ENCODE results near the gene SLC66A2.

SLC66A2 gene

GRCh38 chr18:79905993-79906392, 45.5 kb downstream of the SLC66A2 start:
- Mint-ChIP-seq H3K27me3 (no peaks in the 10 kb centered on the region), H3K9me3 (no peaks in the 10 kb centered on the region), H3K36me3 (peaks cover 42 to 64% of the 10 kb centered on the region in 2 donors), H3K4me3 (no peak overlapping the region), H3K4me1 (peaks cover 7 to 12% of the 10 kb centered on the region in 2 donors), H3K27ac (no peak overlapping the region)
- no peak for DNase-seq
- ATAC-seq (replicated peaks) = no peak

DNA sequence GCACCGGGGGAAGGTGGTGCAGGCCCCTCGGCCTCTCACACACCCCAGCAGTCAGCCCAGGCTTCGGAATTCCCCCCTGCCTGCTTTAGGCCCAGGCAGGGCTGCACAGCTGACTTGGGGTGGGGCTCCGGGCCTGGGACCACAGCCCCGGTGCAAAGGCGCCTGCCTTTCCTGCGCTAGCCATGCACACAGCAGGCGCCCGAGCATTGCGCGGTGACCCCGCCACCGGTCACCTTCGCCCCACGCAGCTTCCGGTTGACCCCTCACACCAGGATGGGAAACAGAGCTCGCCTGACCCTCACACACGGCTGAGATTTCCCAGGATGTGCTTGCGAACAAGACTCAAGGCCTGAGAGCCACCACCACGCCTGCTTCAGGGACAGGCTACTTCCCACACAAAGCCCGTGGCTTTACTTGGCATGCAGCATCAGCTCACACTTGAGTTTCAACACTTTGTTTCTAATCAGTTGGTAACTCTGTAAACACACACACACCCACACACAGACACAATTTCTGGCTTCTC, 46.0 kb downstream of the SLC66A2 start:
- no peak overlapping the region for H3K27ac Mint-ChIP-seq
- ATAC-seq (replicated peaks) = no peak

GRCh38 chr18:79904357-79905147, 46.9 kb downstream of the SLC66A2 start:
- no peaks in the 10 kb centered on the region for H3K9me3 Mint-ChIP-seq
- no peaks in the 10 kb centered on the region for H3K27me3 Mint-ChIP-seq
- ATAC-seq (replicated peaks) (no peak), DNase-seq (no peak)
- no peak overlapping the region for H3K4me3 Mint-ChIP-seq
- H3K36me3 Mint-ChIP-seq = peaks cover 44 to 63% of the 10 kb centered on the region in 2 donors
- peaks cover 3 to 12% of the 10 kb centered on the region in 2 donors for H3K4me1 Mint-ChIP-seq
- H3K27ac Mint-ChIP-seq = no peak overlapping the region

More for the DNA sequence above, 46.0 kb downstream of the SLC66A2 start:
- no peaks in the 10 kb centered on the region for H3K9me3 Mint-ChIP-seq
- peaks cover 3 to 12% of the 10 kb centered on the region in 2 donors for H3K4me1 Mint-ChIP-seq
- H3K4me3 Mint-ChIP-seq = no peak overlapping the region
- DNase-seq = no peak
- H3K36me3 Mint-ChIP-seq = peaks cover 38 to 59% of the 10 kb centered on the region in 2 donors
- no peaks in the 10 kb centered on the region for H3K27me3 Mint-ChIP-seq

DNA sequence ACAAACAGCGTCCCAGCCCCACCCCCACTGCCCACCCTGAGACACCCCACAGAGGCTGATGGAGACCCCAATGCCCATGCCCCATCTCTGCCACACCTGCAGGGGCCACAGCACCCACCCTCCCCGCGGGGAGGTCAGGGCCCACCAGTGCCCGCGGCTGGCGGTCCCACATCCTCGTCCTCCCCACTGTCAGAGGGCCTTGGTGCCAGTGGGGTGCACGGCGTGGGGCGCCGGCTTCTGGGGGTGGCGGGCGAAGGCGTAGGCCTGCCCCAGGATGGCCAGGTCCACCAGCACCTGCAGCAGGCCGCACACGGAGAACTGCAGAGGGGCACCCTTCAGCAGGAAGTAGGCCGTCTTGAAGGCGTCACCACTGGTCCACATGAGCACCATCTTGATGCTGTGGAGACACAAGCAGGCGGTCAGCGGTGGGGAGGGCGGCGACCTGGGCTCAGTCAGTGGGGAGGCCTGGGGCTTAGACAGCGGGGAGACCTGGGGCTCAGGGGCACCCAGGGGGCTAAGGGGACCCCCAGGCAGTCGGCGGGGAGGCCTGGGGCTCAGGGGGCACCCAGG, 47.6 kb downstream of the SLC66A2 start:
- Mint-ChIP-seq H3K9me3 (no peaks in the 10 kb centered on the region), H3K4me3 (no peak overlapping the region), H3K36me3 (peaks cover 41 to 60% of the 10 kb centered on the region in 2 donors), H3K4me1 (peaks cover 3 to 12% of the 10 kb centered on the region in 2 donors), H3K27me3 (no peaks in the 10 kb centered on the region), H3K27ac (no peak overlapping the region)
- no peak for ATAC-seq (replicated peaks)
- no peak for DNase-seq

DNA sequence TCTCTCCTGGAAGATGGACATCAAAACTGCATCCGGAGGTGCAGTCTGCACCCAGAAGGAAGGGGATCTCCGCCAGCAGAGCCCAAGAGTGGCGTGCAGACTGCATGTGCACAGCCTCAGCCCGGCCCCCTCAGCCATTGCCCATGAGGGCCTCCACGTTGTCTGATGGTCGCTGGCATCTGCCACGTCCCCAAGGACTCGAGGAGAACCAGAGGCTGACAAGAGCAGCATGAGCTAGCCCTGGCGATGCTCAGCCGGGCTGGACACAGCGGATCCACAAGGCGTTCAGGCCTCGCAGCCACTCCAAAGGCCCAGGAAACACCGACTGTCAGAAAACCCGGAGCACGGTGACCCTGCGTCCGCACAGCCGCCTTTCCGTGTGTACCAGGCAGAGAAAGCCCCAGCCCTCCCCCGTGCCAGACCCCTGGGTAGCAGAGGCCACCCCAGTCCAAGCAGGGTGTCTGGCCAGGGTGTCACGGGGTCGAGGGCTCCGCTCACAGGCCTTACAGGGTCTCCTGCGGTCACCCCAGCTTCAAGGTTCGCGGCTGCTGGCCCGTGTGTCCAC, 48.3 kb downstream of the SLC66A2 start:
- Mint-ChIP-seq H3K4me1 (peaks cover 3 to 12% of the 10 kb centered on the region in 2 donors), H3K4me3 (no peak overlapping the region), H3K9me3 (no peaks in the 10 kb centered on the region), H3K36me3 (peaks cover 35 to 53% of the 10 kb centered on the region in 2 donors), H3K27ac (no peak overlapping the region), H3K27me3 (no peaks in the 10 kb centered on the region)
- no peak for ATAC-seq (replicated peaks)
- DNase-seq = no peak

GRCh38 chr18:79902640-79903039, 48.8 kb downstream of the SLC66A2 start:
- no peak for ATAC-seq (replicated peaks)
- Mint-ChIP-seq H3K4me1 (peaks cover 3 to 17% of the 10 kb centered on the region in 2 donors), H3K27me3 (no peaks in the 10 kb centered on the region), H3K27ac (no peak overlapping the region), H3K36me3 (peaks cover 39 to 53% of the 10 kb centered on the region in 2 donors), H3K4me3 (no peak overlapping the region), H3K9me3 (peaks cover 3 to 5% of the 10 kb centered on the region in 2 donors)
- DNase-seq = no peak

GRCh38 chr18:79902075-79902474, 49.4 kb downstream of the SLC66A2 start:
- no peaks in the 10 kb centered on the region for H3K27me3 Mint-ChIP-seq
- DNase-seq (no peak), ATAC-seq (replicated peaks) (no peak)
- no peak overlapping the region for H3K4me3 Mint-ChIP-seq
- peaks cover 42 to 59% of the 10 kb centered on the region in 2 donors for H3K36me3 Mint-ChIP-seq
- H3K9me3 Mint-ChIP-seq = peaks cover 9% of the 10 kb centered on the region in 2 donors
- H3K4me1 Mint-ChIP-seq = peaks cover 3 to 19% of the 10 kb centered on the region in 2 donors
- H3K27ac Mint-ChIP-seq = no peak overlapping the region

DNA sequence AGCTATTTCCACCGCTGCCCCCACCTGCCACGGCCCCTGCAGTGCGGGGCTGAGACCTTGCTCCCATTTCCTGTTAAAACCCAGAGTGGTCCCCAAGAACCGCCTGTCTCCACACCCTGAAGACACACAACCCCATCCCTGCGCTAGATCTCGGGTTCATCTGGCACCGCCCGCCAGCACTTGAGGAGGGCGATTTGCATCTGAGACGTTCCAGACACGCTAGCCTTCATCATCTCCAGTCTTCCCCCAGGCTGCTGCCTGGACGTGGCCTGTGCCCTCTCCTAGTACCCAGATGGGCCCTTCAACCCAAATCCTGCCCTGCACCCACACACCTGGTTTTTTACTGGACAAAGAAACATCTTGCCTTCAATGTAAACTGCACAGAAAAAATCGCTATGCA, 49.8 kb downstream of the SLC66A2 start:
- peak overlapping the region; percentile 63 for H3K27ac Mint-ChIP-seq
- H3K4me1 Mint-ChIP-seq = peaks cover 3 to 19% of the 10 kb centered on the region in 2 donors

GRCh38 chr18:79900610-79901570, 50.6 kb downstream of the SLC66A2 start:
- H3K9me3 Mint-ChIP-seq = peaks cover 12 to 14% of the 10 kb centered on the region in 2 donors
- DNase-seq (no peak), ATAC-seq (replicated peaks) (no peak)
- H3K27ac Mint-ChIP-seq = no peak overlapping the region
- H3K36me3 Mint-ChIP-seq = peaks cover 43 to 56% of the 10 kb centered on the region in 2 donors
- H3K27me3 Mint-ChIP-seq = no peaks in the 10 kb centered on the region
- H3K4me3 Mint-ChIP-seq = peak overlapping the region in 1 of 2 donors; percentile 17
- peaks cover 3 to 16% of the 10 kb centered on the region in 2 donors for H3K4me1 Mint-ChIP-seq

More for the DNA sequence above, 49.8 kb downstream of the SLC66A2 start:
- ATAC-seq (replicated peaks) (no peak), DNase-seq (no peak)
- Mint-ChIP-seq H3K27me3 (no peaks in the 10 kb centered on the region), H3K9me3 (peaks cover 12 to 13% of the 10 kb centered on the region in 2 donors), H3K4me3 (no peak overlapping the region), H3K36me3 (peaks cover 43 to 60% of the 10 kb centered on the region in 2 donors)

- H3K27ac Mint-ChIP-seq = peak overlapping the region; percentile 47
- peaks cover 40 to 55% of the 10 kb centered on the region in 2 donors for H3K36me3 Mint-ChIP-seq
- H3K4me1 Mint-ChIP-seq = peaks cover 3 to 11% of the 10 kb centered on the region in 2 donors
- ATAC-seq (replicated peaks) (no peak), DNase-seq (no peak)
- peaks cover 21 to 23% of the 10 kb centered on the region in 2 donors for H3K9me3 Mint-ChIP-seq
- H3K27me3 Mint-ChIP-seq = no peaks in the 10 kb centered on the region
- H3K4me3 Mint-ChIP-seq = peak overlapping the region in 1 of 2 donors; percentile 17
Measured at GRCh38 chr18:79899609-79900445, 51.6 kb downstream of the SLC66A2 start.

- Mint-ChIP-seq H3K36me3 (peaks cover 40 to 50% of the 10 kb centered on the region in 2 donors), H3K27ac (no peak overlapping the region), H3K27me3 (no peaks in the 10 kb centered on the region), H3K4me1 (peaks cover 3 to 11% of the 10 kb centered on the region in 2 donors), H3K9me3 (peaks cover 27 to 31% of the 10 kb centered on the region in 2 donors), H3K4me3 (no peak overlapping the region)
- ATAC-seq (replicated peaks) = no peak
- DNase-seq = no peak
Measured at GRCh38 chr18:79898952-79899608, 52.4 kb downstream of the SLC66A2 start.

GRCh38 chr18:79897940-79898625, 53.4 kb downstream of the SLC66A2 start:
- Mint-ChIP-seq H3K4me1 (peaks cover 3 to 11% of the 10 kb centered on the region in 2 donors), H3K27ac (peak overlapping the region; percentile 66), H3K36me3 (peaks cover 41 to 46% of the 10 kb centered on the region in 2 donors), H3K4me3 (no peak overlapping the region), H3K27me3 (no peaks in the 10 kb centered on the region), H3K9me3 (peaks cover 36 to 41% of the 10 kb centered on the region in 2 donors)
- no peak for ATAC-seq (replicated peaks)
- no peak for DNase-seq
